CD4-positive, alpha-beta T cell treated with Interleukin-21 for 1 hour (primary cell): ENCODE results near the gene SFSWAP.
"Not testable (repeated sequence)": the region's sequence is repeated elsewhere in the genome, so short reads cannot be mapped to it uniquely, and the experiment has no call there.

Experiments used
- DNase-seq: peaks from one replicate; pipeline ENCODE4 v3.0.0-alpha.2; 2020

SFSWAP gene

DNA sequence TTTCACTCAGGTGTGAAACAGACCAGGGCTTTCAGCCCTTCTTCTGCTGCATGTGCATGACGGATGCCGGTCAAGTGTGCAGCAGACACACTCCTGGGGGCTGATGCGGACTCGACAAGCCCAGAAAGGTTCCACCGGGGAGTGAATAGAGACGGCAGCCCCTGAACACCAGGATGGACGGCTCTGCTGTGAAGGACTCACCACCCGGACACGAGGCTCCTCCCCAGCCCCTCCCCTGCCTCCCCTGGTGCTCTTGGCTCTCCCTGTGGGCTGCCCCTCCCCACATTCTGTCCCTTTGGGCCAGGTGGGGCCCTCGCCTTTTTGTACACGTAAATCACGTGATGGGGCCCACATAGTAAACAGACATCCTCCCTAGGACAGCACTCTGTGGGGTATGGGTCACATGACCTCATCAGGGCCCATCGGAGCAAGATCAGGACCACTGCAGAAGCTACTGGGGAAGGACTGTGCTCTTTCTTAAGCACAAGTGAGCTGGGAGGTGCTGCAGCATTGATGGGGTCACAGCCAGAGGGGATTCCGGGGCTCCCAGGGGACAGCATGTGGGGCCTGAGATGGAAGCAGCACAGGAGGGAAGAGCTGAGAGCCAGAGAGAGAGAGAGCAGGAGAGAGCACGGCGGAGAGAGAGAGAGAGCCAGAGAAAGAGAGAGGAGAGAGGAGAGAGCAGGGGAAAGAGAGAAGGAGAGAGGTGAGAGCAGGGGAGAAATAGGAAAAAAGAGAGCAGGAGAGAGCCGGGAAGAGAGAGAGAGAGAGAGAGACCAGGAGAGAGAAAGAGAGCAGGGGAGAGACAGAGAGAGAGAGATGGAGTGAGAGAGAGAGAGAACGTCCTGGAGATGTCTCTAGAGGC lies 30.3 kb upstream of the SFSWAP start:
- not testable (repeated sequence) for DNase-seq

DNA sequence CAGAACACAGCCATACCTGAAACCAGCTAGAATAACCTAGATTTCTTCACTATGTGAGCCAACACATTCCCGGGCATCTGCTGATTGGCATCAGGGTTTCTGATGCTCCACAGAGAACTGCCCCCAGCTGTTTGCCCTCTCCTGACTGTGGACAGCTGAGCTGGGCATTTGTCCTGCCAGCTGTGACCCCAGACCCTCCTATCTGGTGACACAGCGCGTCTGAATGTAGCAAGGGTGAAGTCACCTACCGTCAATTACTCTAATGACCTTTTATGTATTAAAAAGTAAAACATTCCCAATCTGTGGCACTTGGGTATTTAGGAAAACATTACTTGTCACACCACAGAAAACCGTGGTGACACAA lies 29.7 kb upstream of the SFSWAP start:
- no peak for DNase-seq

DNA sequence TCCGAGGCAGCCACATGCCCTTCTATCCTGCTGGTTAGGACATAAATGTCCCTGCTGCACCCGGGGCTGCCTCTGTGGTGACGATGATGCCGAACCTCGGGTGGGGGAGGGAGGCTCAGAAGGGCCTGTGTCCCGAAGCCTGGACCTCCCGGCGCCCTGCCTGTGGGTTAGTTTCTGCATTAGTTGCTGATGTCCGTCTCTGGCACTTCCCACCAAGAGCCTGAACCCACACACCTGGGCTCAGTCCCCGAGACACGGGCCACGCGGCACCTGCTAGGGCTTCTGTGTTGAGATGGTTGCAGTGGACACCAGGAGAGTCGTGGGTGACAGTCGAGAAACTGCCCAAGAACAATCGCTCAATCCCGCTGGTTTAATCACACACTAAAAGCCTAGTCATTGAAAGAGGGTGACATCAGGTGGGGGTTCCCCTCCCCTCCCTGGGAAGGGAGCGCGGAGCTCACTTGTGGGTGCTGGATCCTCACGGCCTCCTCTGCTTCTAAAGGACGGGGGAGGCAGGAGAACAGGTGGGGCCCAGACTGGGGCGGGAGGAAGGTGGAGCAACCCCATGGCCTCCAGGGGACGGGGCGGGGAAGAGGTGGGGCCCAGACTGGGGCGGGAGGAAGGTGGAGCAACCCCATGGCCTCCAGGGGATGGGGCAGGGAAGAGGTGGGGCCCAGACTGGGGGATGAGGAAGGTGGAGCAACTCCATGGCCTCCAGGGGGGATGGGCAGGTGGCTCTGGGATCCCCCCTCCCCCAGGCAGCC lies 29.0 kb upstream of the SFSWAP start:
- DNase-seq, result peak; percentile 90

DNA sequence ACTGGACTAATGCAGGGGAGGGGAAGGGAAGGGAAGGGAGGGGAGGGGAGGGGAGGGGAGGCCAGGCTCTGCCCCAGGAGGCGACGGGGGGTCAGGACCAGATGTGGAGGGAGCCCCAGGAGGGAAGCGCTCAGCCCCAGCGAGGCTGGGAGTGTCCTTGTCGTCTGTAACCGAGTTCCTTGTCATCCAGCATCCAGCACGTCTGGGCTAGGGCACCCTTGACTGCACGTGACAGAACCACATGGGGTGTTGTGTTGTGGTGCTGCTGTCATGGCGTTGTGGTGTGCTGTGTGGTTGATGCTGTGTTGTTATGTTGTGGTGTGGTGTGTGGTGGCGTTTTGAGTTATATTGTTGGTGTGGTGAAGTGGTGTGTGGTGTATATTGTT lies 28.4 kb upstream of the SFSWAP start:
- DNase-seq, result peak; percentile 56

DNA sequence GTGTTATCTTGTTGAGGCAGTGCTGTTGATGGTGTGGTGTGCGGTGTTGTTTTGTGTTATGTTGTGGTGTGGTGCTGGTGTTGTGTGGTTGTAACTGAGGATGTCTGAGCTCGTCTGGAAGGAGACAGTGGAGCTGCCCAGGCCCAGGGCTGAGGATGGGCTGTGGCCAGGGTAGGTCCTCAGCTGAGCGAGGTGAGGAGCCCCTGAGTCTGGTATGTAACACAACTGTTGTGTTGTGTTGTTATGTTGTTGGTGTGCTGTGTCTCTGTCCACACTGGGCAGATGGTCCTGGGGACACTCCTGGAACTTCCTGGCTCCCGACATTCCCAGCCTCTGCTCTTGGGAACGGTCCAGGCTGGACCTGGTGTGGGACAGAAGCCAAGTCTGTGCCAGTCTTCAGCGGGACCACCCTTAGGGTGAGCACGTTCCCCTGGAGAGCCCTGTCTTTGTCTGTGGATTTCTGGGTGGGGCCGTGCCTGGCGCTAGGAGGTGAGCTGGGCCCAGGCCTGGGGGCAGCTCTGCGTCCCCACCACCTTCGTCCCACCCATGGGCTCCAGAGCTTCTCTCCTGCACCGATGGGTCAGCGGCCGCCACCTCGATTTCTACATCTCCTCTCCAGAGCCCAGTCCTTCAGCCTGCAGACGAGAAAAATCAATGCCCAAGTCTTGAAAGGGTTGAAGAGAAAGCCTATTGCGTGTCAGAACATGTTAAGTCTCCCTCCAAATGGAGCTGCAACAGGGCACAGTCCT lies 27.4 kb upstream of the SFSWAP start:
- DNase-seq, result no peak

DNA sequence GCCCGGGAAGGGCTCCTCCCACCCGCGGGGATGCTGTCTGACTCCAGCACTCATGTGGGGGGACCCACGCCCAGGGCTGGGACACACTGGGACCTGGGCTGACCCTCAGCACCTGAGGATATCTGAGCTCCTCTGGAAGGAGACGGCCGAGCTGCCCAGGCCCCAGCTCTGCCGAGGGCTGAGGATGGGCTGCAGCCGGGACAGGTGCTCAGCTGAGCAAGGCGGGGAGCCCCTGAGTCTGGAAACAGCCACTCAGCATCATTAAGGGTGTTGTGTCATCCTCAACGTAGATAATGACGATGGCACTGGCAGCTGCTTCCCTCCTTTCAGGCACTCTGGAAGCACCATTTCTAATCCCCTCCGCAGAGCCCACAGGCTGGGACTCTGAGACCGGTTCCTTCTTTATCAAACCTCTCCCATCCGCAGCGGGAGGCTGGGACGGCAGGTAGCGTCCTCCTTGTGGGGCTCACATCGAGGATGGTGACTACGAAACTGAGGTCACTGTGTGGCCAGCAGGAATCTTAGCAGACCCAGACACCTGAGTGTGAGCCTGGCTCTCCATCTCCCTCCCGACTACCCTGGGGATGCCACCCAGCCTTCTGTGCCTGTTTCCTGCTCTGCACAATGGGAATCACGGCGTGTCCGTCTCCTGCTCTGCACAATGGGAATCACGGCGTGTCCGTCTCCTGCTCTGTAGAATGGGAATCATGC lies 26.7 kb upstream of the SFSWAP start:
- DNase-seq, result no peak

DNA sequence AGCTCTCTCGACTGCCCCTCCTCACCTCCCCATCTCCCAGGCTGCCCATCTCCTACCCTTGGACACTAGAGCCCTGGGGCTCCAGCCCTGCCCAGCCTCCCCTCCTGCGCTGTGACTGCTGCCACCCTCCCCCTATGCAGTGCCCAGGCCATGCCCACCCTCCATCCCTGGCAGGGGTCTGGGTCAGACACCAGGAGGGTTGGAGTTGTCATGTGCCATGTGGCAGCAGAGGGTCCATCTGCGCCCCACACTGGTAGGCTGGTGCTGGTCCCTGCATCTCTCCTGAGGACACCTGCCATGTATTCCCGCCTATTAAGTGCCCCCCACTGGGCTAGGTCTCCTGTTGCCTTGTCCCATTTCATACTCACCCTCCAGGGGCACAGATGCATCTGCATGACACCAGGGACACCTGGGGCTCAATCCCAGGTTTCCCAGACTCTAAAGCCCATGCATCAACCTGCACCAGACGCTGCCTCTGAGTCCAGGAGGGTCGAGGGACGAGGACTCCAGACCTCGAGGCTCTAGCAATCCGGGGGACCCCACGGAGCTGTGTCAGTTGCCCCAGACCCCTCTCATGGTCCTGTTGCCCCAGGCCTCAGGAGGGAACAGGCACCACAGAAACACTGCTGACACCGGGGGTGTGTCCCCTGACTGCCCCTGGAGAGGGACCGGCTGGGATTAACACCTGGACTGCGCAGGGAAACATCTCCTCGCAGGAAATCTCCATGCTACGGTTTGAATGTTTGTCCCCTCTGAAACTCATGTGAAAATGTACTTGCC lies 23.4 kb upstream of the SFSWAP start:
- DNase-seq, result no peak

DNA sequence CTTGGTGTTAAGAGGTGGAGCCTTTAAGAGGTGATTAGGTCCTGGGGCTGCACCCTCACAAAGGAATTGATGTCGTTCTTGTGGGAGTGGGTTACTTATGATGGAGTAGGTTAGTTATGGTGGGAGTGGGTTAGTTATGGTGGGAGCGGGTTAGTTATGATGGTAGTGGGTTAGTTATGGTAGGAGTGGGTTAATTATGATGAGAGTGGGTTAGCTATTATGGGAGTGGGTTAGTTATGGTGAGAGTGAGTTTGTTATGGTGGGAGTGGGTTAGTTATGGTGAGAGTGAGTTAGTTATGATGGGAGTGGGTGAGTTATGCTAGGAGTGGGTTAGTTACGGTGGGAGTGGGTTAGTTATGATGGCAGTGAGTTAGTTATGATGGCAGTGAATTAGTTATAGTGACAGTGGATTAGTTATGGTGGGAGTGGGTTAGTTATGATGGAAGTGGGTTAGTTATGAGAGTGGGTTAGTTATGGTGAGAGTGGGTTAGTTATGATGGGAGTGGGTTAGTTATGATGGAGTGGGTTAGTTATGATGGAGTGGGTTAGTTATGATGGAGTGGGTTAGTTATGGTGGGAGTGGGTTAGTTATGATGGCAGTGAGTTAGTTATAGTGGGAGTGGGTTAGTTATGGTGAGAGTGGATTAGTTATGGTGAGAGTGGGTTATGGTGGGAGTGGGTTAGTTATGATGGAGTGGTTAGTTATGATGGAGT lies 22.6 kb upstream of the SFSWAP start:
- no peak for DNase-seq

DNA sequence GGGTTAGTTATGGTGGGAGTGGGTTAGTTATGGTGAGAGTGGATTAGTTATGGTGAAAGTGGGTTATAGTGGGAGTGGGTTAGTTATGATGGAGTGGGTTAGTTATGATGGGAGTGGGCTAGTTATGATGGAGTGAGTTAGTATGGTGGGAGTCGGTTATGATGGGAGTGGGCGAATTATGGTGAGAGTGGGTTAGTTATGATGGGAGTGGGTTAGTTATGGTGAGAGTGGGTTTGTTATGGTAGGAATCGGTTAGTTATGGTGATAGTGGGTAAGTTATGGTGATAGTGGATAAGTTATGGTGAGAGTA lies 22.1 kb upstream of the SFSWAP start:
- DNase-seq, result no peak

DNA sequence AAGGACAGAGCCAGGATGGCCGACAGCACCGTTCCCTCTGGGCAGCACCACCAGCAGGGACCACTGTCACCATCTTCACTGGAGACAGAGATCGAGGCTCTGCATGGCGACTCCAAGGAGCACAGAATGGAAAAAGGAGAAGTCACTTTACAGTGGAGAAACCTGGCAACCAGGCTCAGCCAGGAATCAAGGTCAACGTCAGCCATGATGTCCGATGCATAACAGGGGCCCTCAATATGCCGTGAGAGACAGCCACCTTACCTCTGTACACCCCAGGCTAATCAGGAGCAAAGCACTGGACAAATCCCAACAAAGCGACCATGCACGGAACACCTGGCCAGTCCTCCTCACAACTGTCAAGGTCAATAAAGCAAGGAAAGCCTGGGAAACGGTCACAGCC lies 20.6 kb upstream of the SFSWAP start:
- no peak for DNase-seq

DNA sequence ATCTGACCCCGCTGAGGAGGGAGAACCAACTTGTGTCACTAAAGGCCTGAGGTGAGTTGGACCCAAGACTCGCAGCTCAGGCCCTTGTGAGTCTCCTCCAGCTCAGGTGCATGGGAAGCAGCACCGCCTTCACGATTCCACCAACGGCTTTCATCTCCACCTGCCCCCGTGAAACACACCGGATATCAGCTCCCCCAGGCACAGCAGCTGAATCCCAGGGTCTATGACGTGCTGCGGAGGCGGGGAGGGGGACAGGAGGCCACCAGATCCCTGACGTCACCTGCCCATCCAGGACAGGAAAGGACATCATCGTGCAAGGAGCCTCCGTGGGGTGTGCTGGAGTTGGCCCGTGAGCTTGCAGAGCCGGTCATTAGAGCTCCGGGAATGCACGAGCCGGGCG lies 18.5 kb upstream of the SFSWAP start:
- DNase-seq, result no peak

DNA sequence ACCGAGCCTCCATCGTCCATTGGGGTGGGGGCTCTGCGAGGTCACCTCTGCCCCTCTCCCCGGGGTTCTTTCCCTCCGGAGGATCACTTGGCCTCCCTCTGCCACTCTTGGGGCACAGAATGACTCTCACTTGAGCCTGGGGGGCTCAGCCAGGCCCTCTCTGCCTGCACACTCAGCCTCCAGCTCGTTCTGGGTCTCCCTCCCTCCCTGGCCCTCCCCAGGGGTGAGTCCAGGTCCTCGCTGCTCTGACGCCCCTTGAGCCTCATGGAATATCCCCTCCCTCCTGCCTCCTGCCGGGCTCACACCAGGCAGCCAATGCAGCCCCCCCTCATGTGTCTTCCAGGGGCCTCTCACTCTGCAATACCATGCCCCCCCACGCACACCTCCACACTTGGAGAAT lies 17.7 kb upstream of the SFSWAP start:
- no peak for DNase-seq

DNA sequence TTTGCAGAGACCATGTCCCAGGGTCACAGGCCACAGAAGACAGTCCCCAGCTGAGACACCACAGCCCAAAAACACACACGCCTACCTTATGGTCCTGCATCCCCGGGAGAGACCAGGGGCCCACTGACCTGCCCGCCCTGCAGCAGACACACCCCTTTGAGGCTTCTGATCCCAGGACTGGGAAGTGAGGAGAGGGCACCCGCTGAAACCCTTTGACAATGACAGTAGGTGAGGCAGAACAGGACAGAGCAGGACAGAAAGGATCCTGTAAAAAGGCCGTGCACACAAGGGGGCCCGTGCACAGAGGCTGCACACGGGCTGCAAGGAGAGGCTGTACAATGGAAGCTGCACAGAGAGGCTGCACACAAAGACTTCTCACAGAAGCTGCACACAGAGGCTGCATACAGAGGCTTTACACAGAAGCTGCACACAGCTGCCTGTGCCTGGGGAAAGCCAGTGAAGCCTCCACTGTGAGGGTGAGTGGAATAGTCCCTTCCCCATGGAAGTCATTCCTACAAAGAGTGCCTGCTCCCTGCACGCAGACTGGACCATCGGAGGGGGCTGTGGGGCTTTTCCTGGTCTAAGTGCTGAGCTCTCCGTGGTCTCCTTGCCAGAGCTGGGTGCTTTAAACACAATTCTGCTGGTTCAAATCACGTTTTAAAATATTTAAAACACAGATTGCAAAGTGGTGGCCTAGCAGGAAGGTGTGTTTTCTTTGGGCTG lies 16.6 kb upstream of the SFSWAP start:
- DNase-seq, result no peak

DNA sequence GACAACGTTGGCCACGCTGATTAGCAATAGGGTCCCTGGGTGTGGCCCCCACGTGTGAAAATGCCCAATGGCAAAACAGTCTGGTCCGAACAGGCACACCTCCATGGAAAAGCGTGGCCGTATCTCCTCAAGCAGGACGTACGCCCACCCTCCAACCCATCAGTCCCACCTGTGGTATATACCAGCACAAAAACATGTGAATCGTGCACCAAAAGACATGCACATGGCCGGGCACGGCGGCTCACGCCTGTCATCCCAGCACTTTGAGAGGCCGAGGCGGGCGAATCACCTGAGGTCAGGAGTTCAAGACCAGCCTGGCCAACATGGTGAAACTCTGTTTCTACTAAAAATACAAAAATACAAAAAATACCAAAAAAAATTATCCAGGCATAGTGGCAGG lies 14.9 kb upstream of the SFSWAP start:
- DNase-seq, result no peak

DNA sequence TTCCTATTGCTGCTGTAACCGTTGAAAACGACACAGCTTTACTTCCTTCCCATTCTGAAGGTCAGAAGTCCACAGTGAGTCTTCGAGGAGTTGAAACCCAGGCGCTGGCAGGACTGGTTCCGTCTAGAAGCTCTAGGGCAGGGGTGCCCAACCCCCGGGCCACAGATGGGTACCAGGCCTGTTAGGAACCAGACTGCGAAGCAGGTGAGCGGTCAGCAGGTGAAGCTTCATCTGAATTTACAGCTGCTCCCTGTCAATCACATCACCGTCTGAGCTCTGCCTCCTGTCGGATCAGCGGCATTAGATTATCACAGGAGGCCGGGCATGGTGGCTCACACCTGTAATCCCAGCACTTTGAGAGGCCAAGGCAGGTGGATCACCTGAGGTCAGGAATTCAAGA lies 12.6 kb upstream of the SFSWAP start:
- no peak for DNase-seq

DNA sequence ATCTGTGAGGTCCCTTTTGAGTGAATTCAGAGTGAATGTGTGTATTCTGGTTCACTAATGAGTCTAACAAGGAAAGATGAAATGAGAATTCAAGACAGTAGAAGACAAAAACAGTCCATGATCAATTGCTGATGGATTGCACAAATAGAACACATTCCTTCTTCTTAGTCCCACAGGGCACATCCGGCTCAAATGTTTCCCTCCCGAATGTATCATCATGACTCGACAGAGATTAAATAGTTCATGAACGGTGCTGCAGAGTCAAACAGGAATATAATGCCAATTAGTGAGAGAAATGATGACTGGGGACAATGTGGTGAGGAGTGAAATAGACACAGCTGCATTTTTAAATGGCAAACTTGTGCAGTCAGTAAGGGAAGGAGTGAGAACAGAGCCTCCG lies 11.5 kb upstream of the SFSWAP start:
- no peak for DNase-seq

DNA sequence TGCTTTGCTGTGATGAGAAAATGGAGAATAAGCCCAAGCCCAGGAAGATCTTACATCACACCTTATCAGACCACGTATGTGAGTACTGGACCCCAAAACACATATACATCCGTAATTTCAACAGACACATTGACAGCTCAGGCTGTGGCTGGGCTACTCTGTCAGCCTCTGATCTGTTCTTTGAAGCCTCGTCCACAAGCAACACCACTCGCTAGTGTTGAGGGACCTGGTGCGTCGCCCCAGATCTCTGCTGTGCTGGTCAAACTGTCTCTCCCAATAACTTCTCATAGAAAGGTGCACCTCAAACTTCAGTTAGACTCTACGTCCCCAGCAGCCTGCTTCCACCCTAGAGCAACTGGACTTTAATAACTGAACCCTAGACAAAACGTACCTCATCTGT lies 10.6 kb upstream of the SFSWAP start:
- DNase-seq, result no peak

DNA sequence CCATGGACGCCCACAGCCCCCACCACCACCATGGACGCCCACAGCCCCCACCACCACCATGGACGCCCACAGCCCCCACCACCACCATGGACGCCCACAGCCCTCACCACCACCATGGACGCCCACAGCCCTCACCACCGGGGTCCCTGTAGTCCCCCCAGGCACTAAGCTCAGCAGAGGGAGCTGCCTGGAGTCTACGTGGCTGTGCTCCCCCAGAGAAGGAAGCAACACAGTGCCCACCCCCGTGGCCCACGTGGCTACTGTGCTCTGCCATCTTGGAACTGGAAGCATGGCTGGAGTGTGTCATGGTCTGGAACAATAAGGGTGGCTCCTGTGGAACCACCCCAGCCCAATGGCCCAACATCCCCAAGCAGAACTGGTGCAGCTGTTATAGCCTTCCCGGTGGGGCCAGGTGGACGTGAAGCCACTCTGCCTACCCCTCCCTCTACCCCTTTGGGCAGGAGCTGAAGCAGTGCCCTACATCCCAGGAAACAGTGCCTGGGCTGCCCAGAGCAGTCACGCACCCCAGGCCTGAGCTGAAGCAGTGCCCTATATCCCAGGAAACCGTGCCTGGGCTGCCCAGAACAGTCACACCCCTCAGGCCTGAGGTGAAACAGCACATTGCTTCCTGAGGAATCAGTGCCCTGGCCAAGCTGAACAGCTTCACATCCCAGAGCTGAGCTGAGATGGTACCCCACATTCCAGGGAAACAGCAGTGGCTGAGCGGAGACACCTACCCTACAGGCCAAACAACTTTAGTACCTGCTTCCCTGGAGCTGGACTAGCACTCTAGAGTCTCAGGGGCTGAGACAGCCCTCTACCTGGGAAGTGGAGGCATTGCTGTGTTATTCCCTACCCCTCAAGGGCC lies 9.0 kb upstream of the SFSWAP start:
- DNase-seq, result no peak

DNA sequence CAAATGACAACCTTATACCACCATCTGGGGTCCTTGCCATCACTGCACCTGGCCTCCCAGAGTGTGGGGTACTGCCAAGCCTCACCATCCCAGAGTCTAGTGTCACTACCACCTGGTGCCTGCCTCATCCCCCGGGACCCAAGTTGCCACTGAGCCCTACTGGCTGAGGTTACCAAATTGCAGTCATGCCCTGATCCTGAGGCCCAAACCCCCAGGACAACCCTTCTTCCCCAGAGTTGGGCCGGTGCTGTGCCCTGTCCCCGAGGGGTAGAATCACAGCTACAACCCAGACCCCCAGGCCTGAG lies 8.4 kb upstream of the SFSWAP start:
- no peak for DNase-seq

DNA sequence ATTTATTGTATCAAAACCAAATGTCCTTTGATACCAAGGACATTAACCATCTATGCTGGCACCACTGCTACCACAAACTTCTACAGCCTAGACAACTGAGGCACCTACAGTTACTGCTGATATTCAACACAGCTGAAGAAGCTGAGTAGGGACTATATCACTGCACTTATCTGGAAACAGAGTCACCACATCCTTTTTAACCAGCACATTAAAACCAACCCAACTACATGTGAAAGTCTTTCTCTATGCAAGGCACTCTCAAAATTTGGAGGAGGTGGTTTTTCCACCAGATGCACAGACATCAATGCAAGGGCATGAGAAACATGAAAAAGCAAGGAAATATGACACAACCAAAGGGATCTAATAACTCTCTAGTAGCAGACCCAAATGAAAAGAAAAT lies 7.7 kb upstream of the SFSWAP start:
- no peak for DNase-seq
